GM13977 (cell line): ENCODE measurements around the gene IGF2R.

Source experiments
- DNase-seq: peaks from one replicate; pipeline ENCODE4 v3.0.0; 2012; ENCODE audit warnings: low spot score
- CTCF ChIP-seq: IDR thresholded peaks from 2 replicates; pipeline ENCODE4 v1.5.1; 2012; ENCODE audit warnings: mild to moderate bottlenecking, control low read depth; ENCODE audit not compliant: insufficient read depth; ENCODE audit errors: extremely low read depth, missing control alignments
- in situ Hi-C: fragments of 300-500 bp; cut with MboI; formaldehyde crosslinking; loops from one replicate; pipeline ENCODE4 v1.12.0; 2022; ENCODE audit warnings: low sequenced_read_pairs, low pct_unique_long_range_greater_than_20kb, mixed read lengths, inconsistent platforms; ENCODE audit not compliant: unreplicated experiment

IGF2R gene

DNA sequence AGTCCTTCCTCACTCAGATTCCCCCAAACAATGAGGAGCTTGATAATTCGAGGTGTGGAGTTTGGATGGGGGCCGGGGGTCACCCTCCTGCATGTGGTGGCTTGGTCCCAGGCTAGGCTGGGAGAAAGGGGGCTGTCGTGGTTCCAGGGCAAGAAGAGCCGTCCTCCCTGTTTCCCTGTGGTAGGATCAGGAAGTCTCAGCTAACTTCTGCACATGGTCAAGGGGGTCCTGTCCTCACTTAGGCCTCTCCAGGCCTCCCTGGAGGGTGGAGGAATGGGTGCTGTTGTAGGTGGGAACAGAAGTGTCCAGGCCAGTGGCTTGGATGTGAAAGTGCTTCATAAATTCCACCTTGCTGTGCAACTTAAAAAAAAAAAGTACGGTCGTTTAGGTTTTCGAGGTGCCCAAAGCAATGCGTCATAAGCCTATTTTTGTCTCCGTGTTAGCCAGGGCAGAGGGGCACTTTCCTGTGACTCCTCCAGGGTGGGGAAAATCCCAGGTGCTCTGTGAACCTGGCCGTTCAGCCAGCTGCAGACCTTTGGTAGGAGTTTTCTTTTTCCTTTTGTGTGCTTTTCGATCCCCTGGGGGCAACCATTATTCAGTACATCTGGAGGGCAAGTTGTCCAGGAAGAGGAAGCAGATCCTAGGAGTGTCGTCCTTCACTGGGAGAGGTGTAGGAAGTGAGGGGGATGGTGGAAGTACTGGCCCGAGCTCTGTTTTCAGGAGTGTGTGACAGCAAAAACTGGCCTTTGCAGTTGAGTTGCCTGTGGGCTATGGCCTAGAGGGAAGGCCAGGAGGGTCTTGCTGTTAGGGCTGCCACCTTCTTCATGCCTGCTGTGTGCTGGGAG is 9.6 kb downstream of the IGF2R start:
- in situ Hi-C loops, result no loop called here
- DNase-seq, result peak; percentile 49
- TF ChIP-seq CTCF, result no peak

DNA sequence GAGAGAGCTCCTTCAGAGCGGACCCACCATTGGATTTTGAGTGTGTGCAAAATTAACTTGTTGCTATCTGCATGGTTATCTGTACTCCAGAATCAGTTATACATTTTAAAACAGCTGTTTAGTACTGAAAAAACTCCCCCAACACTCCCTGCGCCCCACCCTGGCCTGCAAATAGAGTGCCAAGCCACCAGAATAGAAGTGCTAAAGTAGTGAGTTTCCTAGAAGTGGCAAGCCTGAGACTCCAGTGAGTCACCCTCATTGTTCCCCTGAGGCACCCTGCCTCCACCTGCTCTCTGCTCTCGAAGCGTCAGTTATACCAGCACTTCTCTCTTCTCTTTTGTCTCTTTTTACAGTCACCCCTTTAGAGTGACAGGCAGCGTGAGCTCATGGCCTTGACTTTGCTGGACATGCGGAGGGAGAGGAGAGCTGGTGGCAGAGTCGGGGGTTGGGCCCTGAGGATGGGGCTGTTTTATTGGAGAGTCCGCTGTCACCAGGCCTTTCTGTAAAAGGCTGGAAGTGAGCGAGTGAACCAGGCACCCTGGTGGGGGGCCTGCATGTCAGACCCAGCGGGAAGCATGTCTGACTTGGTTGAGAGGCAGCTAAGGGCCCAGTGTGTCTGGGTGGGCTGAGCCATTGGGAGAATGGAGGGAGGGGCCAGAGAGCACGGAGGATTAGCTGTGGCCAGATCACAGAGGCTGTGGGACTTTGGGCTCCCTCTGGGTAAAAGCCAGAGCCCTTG is 10.4 kb downstream of the IGF2R start:
- no peak for TF ChIP-seq CTCF
- DNase-seq, result peak; percentile 67
- in situ Hi-C loops, result no loop called here

- no peak for DNase-seq
- TF ChIP-seq CTCF, result no peak
- in situ Hi-C loops, result no loop called here
These were observed 11.6 kb downstream of the IGF2R start for GRCh38 chr6:159980474-159980873.

DNA sequence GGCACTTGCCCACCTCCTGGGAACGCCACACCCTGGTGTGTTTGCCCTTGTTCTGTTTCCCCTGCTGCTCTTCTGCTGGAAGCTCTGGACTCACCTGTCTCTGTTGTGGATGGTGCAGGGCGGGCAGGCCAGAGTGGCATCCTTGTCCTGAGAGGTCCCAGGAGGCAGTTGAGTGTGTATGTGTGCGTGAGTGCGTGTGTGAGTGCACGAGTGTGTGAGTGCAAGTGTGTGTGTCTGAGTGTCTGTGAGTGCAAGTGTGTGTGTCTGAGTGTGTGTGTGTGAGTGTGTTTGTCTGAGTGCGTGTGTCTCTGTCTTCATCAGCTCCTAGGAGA is 12.2 kb downstream of the IGF2R start:
- DNase-seq, result no peak
- no peak for TF ChIP-seq CTCF
- in situ Hi-C loops, result no loop called here

- in situ Hi-C loops, result no loop called here
- TF ChIP-seq CTCF, result no peak
- peak; percentile 66 for DNase-seq
These were observed 12.7 kb downstream of the IGF2R start for GRCh38 chr6:159981403-159982245.

DNA sequence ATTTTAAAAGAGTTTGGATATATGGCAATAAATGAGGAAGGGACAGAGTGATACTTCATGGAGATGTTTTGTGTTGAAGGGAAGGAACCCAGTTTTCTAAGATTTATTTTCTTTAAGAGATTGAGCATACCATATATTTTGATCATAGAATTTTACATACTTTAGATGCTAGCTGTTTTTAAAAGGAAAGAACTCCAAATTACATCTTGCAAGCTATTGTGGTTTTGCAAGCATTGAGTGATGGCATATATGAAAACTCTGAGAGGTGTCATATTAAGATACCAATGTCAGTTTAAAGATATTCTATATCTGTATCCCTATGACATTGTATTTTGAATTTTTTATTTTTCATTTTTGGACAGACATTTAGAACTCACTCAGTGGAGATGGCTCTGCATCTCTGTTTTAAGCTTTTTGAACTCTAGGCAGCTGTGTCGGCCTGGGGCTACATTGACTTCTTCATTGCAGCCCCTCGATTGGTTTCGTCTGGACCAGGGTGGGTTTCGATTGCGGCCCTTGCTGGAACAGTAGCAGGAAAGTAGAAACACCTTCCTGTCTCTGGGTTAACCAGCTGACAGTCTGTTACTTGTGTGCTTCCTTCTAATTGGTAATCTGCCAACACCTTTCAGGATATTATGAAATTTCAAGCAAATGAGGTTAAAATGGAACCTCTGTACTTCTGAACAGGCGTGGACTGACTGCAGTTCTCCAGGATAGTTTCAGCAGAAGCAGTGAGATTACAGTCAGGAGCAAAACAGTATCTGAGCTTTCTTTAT is 14.0 kb downstream of the IGF2R start:
- TF ChIP-seq CTCF, result no peak
- in situ Hi-C loops, result no loop called here
- DNase-seq, result no peak
